HEK293 (cell line): ENCODE measurements around the gene SLC22A8.

Experiments
- ATF2 ChIP-seq: fragments of 450-650 bp; formaldehyde crosslinking; IDR thresholded peaks from 2 replicates; pipeline ENCODE4 v1.5.1; 2016; ENCODE audit warnings: missing biosample characterization, missing genetic modification characterization, low read depth
- GLI2 ChIP-seq: fragments of 450-650 bp; formaldehyde crosslinking; IDR thresholded peaks from 2 replicates; pipeline ENCODE4; 2017; ENCODE audit warnings: missing biosample characterization, missing genetic modification characterization, low read depth, borderline replicate concordance
- KLF10 ChIP-seq: fragments of 450-650 bp; IDR thresholded peaks from 2 replicates; pipeline ENCODE4 v1.5.1; 2018; ENCODE audit warnings: missing biosample characterization, mild to moderate bottlenecking, missing genetic modification characterization
- KLF16 ChIP-seq: fragments of 450-650 bp; formaldehyde crosslinking; IDR thresholded peaks from 2 replicates; pipeline ENCODE4 v1.5.1; 2017; ENCODE audit warnings: missing biosample characterization, missing genetic modification characterization
- KLF17 ChIP-seq: fragments of 450-650 bp; formaldehyde crosslinking; IDR thresholded peaks from 2 replicates; pipeline ENCODE4 v1.5.1; 2016; ENCODE audit warnings: missing biosample characterization, missing genetic modification characterization
- MEIS1 ChIP-seq: sonication (generic); formaldehyde crosslinking; IDR thresholded peaks from 2 replicates; pipeline ENCODE4 v1.8.1; 2022; ENCODE audit warnings: missing genetic modification reagents, mild to moderate bottlenecking, borderline replicate concordance
- REPIN1 ChIP-seq: fragments of 450-650 bp; formaldehyde crosslinking; IDR thresholded peaks from 2 replicates; pipeline ENCODE4 v1.5.1; 2017; ENCODE audit warnings: missing biosample characterization, missing genetic modification characterization, low read depth
- SCRT1 ChIP-seq: fragments of 450-650 bp; formaldehyde crosslinking; IDR thresholded peaks from 2 replicates; pipeline ENCODE4 v1.5.1; 2016; ENCODE audit warnings: missing biosample characterization, missing genetic modification characterization, borderline replicate concordance
- SCRT2 ChIP-seq: fragments of 450-650 bp; formaldehyde crosslinking; IDR thresholded peaks from 2 replicates; pipeline ENCODE4 v1.5.1; 2016; ENCODE audit warnings: missing biosample characterization, missing genetic modification characterization
- WT1 ChIP-seq: fragments of 450-650 bp; formaldehyde crosslinking; IDR thresholded peaks from 2 replicates; pipeline ENCODE4 v1.5.1; 2016; ENCODE audit warnings: missing biosample characterization, missing genetic modification characterization
- ZBTB17 ChIP-seq: fragments of 450-650 bp; formaldehyde crosslinking; IDR thresholded peaks from 2 replicates; pipeline ENCODE4 v1.5.1; 2016; ENCODE audit warnings: missing biosample characterization, missing genetic modification characterization
- ZBTB48 ChIP-seq: fragments of 450-650 bp; formaldehyde crosslinking; IDR thresholded peaks from 2 replicates; pipeline ENCODE4 v1.5.1; 2016; ENCODE audit warnings: missing biosample characterization, missing genetic modification characterization
- ZFP3 ChIP-seq: fragments of 450-650 bp; formaldehyde crosslinking; IDR thresholded peaks from 2 replicates; pipeline ENCODE4 v1.5.1; 2016; ENCODE audit warnings: low read depth, missing biosample characterization, missing genetic modification characterization
- ZNF2 ChIP-seq: fragments of 450-650 bp; formaldehyde crosslinking; IDR thresholded peaks from 2 replicates; pipeline ENCODE4 v1.5.1; 2016; ENCODE audit warnings: missing biosample characterization, missing genetic modification characterization
- ZNF214 ChIP-seq: fragments of 450-650 bp; formaldehyde crosslinking; IDR thresholded peaks from 2 replicates; pipeline ENCODE4 v1.5.1; 2017; ENCODE audit warnings: missing biosample characterization, mild to moderate bottlenecking, missing genetic modification characterization, borderline replicate concordance
- ZNF23 ChIP-seq: fragments of 450-650 bp; formaldehyde crosslinking; IDR thresholded peaks from 2 replicates; pipeline ENCODE4 v1.5.1; 2016; ENCODE audit warnings: missing biosample characterization, missing genetic modification characterization, borderline replicate concordance
- ZNF239 ChIP-seq: fragments of 450-650 bp; formaldehyde crosslinking; IDR thresholded peaks from 2 replicates; pipeline ENCODE4 v1.5.1; 2016; ENCODE audit warnings: missing biosample characterization, missing genetic modification characterization
- ZNF24 ChIP-seq: fragments of 450-650 bp; formaldehyde crosslinking; IDR thresholded peaks from 2 replicates; pipeline ENCODE4 v1.5.1; 2016; ENCODE audit warnings: missing biosample characterization, missing genetic modification characterization
- ZNF274 ChIP-seq, 2 experiments: fragments of 200-500 bp in 1 of 2; fragments of 450-650 bp in 1 of 2; sonication (Bioruptor generic) in 1 of 2; formaldehyde crosslinking in 1 of 2; IDR thresholded peaks; 2 replicates each; pipeline versions ENCODE4 v1.5.1 to v1.6.1; 2014 to 2016; ENCODE audit warnings: borderline replicate concordance in 1 of 2, inconsistent platforms in 1 of 2, low read length in 1 of 2, missing biosample characterization in 1 of 2, missing genetic modification characterization in 1 of 2
- ZNF311 ChIP-seq: fragments of 450-650 bp; formaldehyde crosslinking; IDR thresholded peaks from 2 replicates; pipeline ENCODE4 v1.5.1; 2017; ENCODE audit warnings: missing biosample characterization, missing genetic modification characterization, borderline replicate concordance
- ZNF341 ChIP-seq: fragments of 450-650 bp; formaldehyde crosslinking; IDR thresholded peaks from 2 replicates; pipeline ENCODE4; 2016; ENCODE audit warnings: low read depth, missing biosample characterization, missing genetic modification characterization
- ZNF423 ChIP-seq: fragments of 450-650 bp; formaldehyde crosslinking; IDR thresholded peaks from 2 replicates; pipeline ENCODE4 v1.5.1; 2016; ENCODE audit warnings: missing biosample characterization, missing genetic modification characterization
- ZNF510 ChIP-seq: fragments of 450-650 bp; formaldehyde crosslinking; IDR thresholded peaks from 2 replicates; pipeline ENCODE4 v1.5.1; 2018; ENCODE audit warnings: mild to moderate bottlenecking, missing genetic modification characterization, missing biosample characterization; ENCODE audit not compliant: insufficient replicate concordance
- ZNF514 ChIP-seq: fragments of 450-650 bp; formaldehyde crosslinking; IDR thresholded peaks from 2 replicates; pipeline ENCODE4 v1.5.1; 2016; ENCODE audit warnings: missing biosample characterization, missing genetic modification characterization
- ZNF548 ChIP-seq: fragments of 450-650 bp; formaldehyde crosslinking; IDR thresholded peaks from 2 replicates; pipeline ENCODE4 v1.5.1; 2016; ENCODE audit warnings: missing biosample characterization, missing genetic modification characterization
- ZNF558 ChIP-seq: fragments of 450-650 bp; formaldehyde crosslinking; IDR thresholded peaks from 2 replicates; pipeline ENCODE4 v1.5.1; 2016; ENCODE audit warnings: missing biosample characterization, missing genetic modification characterization
- ZNF623 ChIP-seq: fragments of 450-650 bp; formaldehyde crosslinking; IDR thresholded peaks from 2 replicates; pipeline ENCODE4 v1.5.1; 2016; ENCODE audit warnings: missing biosample characterization, missing genetic modification characterization
- ZNF624 ChIP-seq: fragments of 450-650 bp; formaldehyde crosslinking; IDR thresholded peaks from 2 replicates; pipeline ENCODE4 v1.5.1; 2017; ENCODE audit warnings: missing biosample characterization, missing genetic modification characterization
- ZNF701 ChIP-seq: fragments of 450-650 bp; formaldehyde crosslinking; IDR thresholded peaks from 2 replicates; pipeline ENCODE4 v1.5.1; 2016; ENCODE audit warnings: missing biosample characterization, missing genetic modification characterization
- ZNF707 ChIP-seq: fragments of 450-650 bp; formaldehyde crosslinking; IDR thresholded peaks from 2 replicates; pipeline ENCODE4 v1.5.1; 2016; ENCODE audit warnings: missing biosample characterization, missing genetic modification characterization
- TF ChIP-seq, protein P1 (sequence below): fragments of 450-650 bp; formaldehyde crosslinking; IDR thresholded peaks from 2 replicates; pipeline ENCODE4 v1.5.1; 2016; ENCODE audit warnings: missing biosample characterization, missing genetic modification characterization, borderline replicate concordance
- TF ChIP-seq, protein P2 (sequence below): fragments of 450-650 bp; formaldehyde crosslinking; IDR thresholded peaks from 2 replicates; pipeline ENCODE4 v1.5.1; 2017; ENCODE audit warnings: missing biosample characterization, missing genetic modification characterization

SLC22A8 gene

GRCh38 chr11:62974848-62975522, 40.7 kb downstream of the SLC22A8 start (continued):
- TF ChIP-seq SCRT1 = peak; percentile 83
- TF ChIP-seq ZNF2 (tag by site-specific recombination) = no peak
- no peak for TF ChIP-seq ZNF214 (tag by site-specific recombination)
- no peak for TF ChIP-seq ZNF341 (tag by site-specific recombination)
- TF ChIP-seq WT1 (tag by site-specific recombination) = no peak
- TF ChIP-seq, protein P1, sequence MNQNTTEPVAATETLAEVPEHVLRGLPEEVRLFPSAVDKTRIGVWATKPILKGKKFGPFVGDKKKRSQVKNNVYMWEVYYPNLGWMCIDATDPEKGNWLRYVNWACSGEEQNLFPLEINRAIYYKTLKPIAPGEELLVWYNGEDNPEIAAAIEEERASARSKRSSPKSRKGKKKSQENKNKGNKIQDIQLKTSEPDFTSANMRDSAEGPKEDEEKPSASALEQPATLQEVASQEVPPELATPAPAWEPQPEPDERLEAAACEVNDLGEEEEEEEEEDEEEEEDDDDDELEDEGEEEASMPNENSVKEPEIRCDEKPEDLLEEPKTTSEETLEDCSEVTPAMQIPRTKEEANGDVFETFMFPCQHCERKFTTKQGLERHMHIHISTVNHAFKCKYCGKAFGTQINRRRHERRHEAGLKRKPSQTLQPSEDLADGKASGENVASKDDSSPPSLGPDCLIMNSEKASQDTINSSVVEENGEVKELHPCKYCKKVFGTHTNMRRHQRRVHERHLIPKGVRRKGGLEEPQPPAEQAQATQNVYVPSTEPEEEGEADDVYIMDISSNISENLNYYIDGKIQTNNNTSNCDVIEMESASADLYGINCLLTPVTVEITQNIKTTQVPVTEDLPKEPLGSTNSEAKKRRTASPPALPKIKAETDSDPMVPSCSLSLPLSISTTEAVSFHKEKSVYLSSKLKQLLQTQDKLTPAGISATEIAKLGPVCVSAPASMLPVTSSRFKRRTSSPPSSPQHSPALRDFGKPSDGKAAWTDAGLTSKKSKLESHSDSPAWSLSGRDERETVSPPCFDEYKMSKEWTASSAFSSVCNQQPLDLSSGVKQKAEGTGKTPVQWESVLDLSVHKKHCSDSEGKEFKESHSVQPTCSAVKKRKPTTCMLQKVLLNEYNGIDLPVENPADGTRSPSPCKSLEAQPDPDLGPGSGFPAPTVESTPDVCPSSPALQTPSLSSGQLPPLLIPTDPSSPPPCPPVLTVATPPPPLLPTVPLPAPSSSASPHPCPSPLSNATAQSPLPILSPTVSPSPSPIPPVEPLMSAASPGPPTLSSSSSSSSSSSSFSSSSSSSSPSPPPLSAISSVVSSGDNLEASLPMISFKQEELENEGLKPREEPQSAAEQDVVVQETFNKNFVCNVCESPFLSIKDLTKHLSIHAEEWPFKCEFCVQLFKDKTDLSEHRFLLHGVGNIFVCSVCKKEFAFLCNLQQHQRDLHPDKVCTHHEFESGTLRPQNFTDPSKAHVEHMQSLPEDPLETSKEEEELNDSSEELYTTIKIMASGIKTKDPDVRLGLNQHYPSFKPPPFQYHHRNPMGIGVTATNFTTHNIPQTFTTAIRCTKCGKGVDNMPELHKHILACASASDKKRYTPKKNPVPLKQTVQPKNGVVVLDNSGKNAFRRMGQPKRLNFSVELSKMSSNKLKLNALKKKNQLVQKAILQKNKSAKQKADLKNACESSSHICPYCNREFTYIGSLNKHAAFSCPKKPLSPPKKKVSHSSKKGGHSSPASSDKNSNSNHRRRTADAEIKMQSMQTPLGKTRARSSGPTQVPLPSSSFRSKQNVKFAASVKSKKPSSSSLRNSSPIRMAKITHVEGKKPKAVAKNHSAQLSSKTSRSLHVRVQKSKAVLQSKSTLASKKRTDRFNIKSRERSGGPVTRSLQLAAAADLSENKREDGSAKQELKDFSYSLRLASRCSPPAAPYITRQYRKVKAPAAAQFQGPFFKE (tag by site-specific recombination) = no peak
- no peak for TF ChIP-seq ZNF623
- no peak for TF ChIP-seq ZNF701
- no peak for TF ChIP-seq ZNF558 (tag by site-specific recombination)
- TF ChIP-seq ZNF514 (tag by site-specific recombination) = no peak
- no peak for TF ChIP-seq ZNF707 (tag by site-specific recombination)
- no peak for TF ChIP-seq ZNF624 (tag by site-specific recombination)
- no peak for TF ChIP-seq ZNF274 (IDR thresholded peaks at IDR 0.05; ENCODE audit: low read length)
- TF ChIP-seq ZNF274 (tag by site-specific recombination; IDR thresholded peaks at IDR 0.05; ENCODE audit: borderline replicate concordance) = no peak
- TF ChIP-seq ZNF239 (tag by site-specific recombination) = no peak
- TF ChIP-seq ZNF24 (tag by site-specific recombination) = no peak
- TF ChIP-seq ZNF423 = peak; percentile 89
- peak; percentile 88; the same call in 1 of the 2 replicates for TF ChIP-seq ZBTB48 (tag by site-specific recombination)
- TF ChIP-seq REPIN1 = no peak
- no peak for TF ChIP-seq KLF10
- no peak for TF ChIP-seq ZNF548 (tag by site-specific recombination)
- no peak for TF ChIP-seq ZNF23 (tag by site-specific recombination)
- no peak for TF ChIP-seq ZNF510 (tag by site-specific recombination)
- TF ChIP-seq, protein P2, sequence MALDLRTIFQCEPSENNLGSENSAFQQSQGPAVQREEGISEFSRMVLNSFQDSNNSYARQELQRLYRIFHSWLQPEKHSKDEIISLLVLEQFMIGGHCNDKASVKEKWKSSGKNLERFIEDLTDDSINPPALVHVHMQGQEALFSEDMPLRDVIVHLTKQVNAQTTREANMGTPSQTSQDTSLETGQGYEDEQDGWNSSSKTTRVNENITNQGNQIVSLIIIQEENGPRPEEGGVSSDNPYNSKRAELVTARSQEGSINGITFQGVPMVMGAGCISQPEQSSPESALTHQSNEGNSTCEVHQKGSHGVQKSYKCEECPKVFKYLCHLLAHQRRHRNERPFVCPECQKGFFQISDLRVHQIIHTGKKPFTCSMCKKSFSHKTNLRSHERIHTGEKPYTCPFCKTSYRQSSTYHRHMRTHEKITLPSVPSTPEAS (tag by site-specific recombination) = no peak
- TF ChIP-seq KLF16 = no peak
- TF ChIP-seq ATF2 = no peak
- TF ChIP-seq SCRT2 (tag by site-specific recombination) = peak; percentile 88
- TF ChIP-seq KLF17 (tag by site-specific recombination) = no peak
- no peak for TF ChIP-seq MEIS1 (CRISPR knock-in tag)
- TF ChIP-seq ZFP3 (tag by site-specific recombination) = no peak
- TF ChIP-seq ZNF311 (tag by site-specific recombination) = no peak
- TF ChIP-seq GLI2 (tag by site-specific recombination) = no peak
- peak; percentile 45; the same call in 1 of the 2 replicates for TF ChIP-seq ZBTB17 (tag by site-specific recombination)
